Endothelial cell (in vitro differentiated cells): ENCODE measurements around the gene GABRB1. TPM values are rescaled to one million over a fixed set of nuclear protein-coding genes. Genes with fewer than 3 reads are reported as not detected.

Source experiments
- DNase-seq: peaks from one replicate; pipeline ENCODE4 v3.0.0; 2021; ENCODE audit warnings: low spot score
- H3K27ac Mint-ChIP-seq: one replicate; pipeline ENCODE4 v1.8.0; 2021; ENCODE audit warnings: mixed read lengths, inconsistent platforms; ENCODE audit not compliant: unreplicated experiment
- H3K27me3 Mint-ChIP-seq: one replicate; pipeline ENCODE4 v1.8.0; 2021; ENCODE audit warnings: mild to moderate bottlenecking, moderate library complexity, mixed read lengths, inconsistent platforms; ENCODE audit not compliant: unreplicated experiment
- H3K36me3 Mint-ChIP-seq: one replicate; pipeline ENCODE4 v1.8.0; 2021; ENCODE audit warnings: mild to moderate bottlenecking, low read depth, mixed read lengths, inconsistent platforms; ENCODE audit not compliant: unreplicated experiment
- H3K4me1 Mint-ChIP-seq: one replicate; pipeline ENCODE4 v1.8.0; 2021; ENCODE audit warnings: mild to moderate bottlenecking, mixed read lengths, inconsistent platforms; ENCODE audit not compliant: unreplicated experiment
- H3K4me3 Mint-ChIP-seq: one replicate; pipeline ENCODE4 v1.8.0; 2021; ENCODE audit warnings: mild to moderate bottlenecking, mixed read lengths, inconsistent platforms; ENCODE audit not compliant: unreplicated experiment
- H3K9me3 Mint-ChIP-seq: one replicate; pipeline ENCODE4 v1.8.0; 2021; ENCODE audit warnings: mixed read lengths, inconsistent platforms; ENCODE audit not compliant: unreplicated experiment
- CTCF ChIP-seq: fragments of 200-600 bp; sonication (generic); IDR thresholded peaks from one replicate; pipeline ENCODE4 v1.5.0; 2021; ENCODE audit warnings: antibody characterized with exemption; ENCODE audit not compliant: unreplicated experiment
- total RNA-seq: library from RNA; stranded (reverse); fragmentation: NEBNext Ultra II Directional; extraction: Animal tissue kit (Norgen Biotek cat#: 25700); gene quantifications from one replicate; pipeline ENCODE4 v1.2.1, GENCODE V29; 2021; ENCODE audit not compliant: unreplicated experiment

The GABRB1 gene
- total RNA-seq, 1 donor from 2014 or later: not detected

GRCh38 chr4:47468706-47469365 lies 437.5 kb downstream of the GABRB1 start:
- no peaks in the 10 kb centered on the region for H3K9me3 Mint-ChIP-seq
- no peak for TF ChIP-seq CTCF
- no peaks in the 10 kb centered on the region for H3K27me3 Mint-ChIP-seq
- H3K27ac Mint-ChIP-seq: no peak overlapping the region
- H3K4me3 Mint-ChIP-seq: no peak overlapping the region
- no peaks in the 10 kb centered on the region for H3K36me3 Mint-ChIP-seq
- peaks cover 5% of the 10 kb centered on the region for H3K4me1 Mint-ChIP-seq
- DNase-seq: no peak

GRCh38 chr4:47469951-47470350 lies 438.6 kb downstream of the GABRB1 start:
- no peak for DNase-seq
- no peaks in the 10 kb centered on the region for H3K36me3 Mint-ChIP-seq
- H3K9me3 Mint-ChIP-seq: no peaks in the 10 kb centered on the region
- no peak for TF ChIP-seq CTCF
- H3K4me3 Mint-ChIP-seq: no peak overlapping the region
- H3K27ac Mint-ChIP-seq: no peak overlapping the region
- peaks cover 5% of the 10 kb centered on the region for H3K4me1 Mint-ChIP-seq
- no peaks in the 10 kb centered on the region for H3K27me3 Mint-ChIP-seq

DNA sequence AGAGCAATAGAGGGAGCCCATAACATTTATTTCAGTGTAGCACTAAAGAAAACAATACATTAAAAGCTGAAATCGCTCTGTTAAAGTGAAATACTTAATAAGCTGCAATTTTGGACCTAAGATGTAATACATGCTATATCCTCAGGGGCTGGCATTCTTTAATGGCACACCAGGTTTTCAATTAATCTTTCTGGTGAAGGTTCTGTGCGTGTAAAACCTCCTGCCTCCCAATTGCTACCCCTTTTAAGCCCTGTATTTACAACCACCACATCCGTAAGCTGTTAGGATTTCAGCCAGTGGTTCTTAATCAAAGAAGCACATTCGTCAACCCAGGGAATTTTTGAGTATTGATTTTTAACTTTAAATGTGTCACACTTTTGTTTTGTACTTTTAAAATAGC lies 439.7 kb downstream of the GABRB1 start:
- Mint-ChIP-seq H3K27me3 (no peaks in the 10 kb centered on the region), H3K9me3 (no peaks in the 10 kb centered on the region), H3K4me1 (peaks cover 5% of the 10 kb centered on the region), H3K36me3 (no peaks in the 10 kb centered on the region), H3K4me3 (no peak overlapping the region), H3K27ac (no peak overlapping the region)
- no peak for DNase-seq
- no peak for TF ChIP-seq CTCF

GRCh38 chr4:47471591-47471990 lies 440.2 kb downstream of the GABRB1 start:
- DNase-seq: no peak
- no peak for TF ChIP-seq CTCF
- Mint-ChIP-seq H3K27ac (no peak overlapping the region), H3K4me1 (peaks cover 5% of the 10 kb centered on the region), H3K9me3 (no peaks in the 10 kb centered on the region), H3K27me3 (peaks cover under 1% of the 10 kb centered on the region), H3K4me3 (no peak overlapping the region), H3K36me3 (no peaks in the 10 kb centered on the region)

DNA sequence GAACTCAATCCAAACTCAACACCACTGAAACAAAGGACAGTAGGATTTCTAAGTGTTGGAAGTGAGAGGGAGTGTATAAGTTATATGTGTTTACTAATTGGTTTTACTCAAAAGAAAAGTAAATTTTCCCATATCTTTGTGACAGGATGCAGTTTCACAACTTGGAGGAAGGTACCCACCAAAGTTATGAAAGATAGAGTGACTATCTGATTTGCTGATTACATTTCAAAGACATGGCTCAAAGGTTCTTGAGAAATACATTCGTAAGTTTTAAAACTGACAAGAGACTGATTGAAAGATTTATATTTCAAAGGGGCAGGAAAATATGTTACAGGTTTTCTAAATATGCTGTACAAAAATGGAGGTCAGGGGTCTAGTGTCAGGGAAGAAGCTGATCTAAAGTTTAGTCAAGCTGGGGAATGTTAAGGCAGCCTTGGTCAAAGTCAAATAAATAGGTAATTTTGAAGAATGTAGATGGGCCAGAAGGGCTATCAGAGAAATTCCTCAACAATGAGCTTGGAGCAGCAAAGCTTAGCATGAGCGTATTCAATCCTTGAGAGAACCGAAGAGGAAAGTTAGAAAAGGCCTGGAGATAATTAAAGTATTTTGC lies 441.9 kb downstream of the GABRB1 start:
- H3K27ac Mint-ChIP-seq: no peak overlapping the region
- no peak for TF ChIP-seq CTCF
- no peak for DNase-seq
- no peaks in the 10 kb centered on the region for H3K36me3 Mint-ChIP-seq
- peaks cover 2% of the 10 kb centered on the region for H3K27me3 Mint-ChIP-seq
- H3K4me1 Mint-ChIP-seq: peaks cover 5% of the 10 kb centered on the region
- H3K4me3 Mint-ChIP-seq: no peak overlapping the region
- H3K9me3 Mint-ChIP-seq: no peaks in the 10 kb centered on the region
